Left hindlimb (tissue), 1 donor: ENCODE results near the gene FBXO28.

Source experiments
- DNase-seq: peaks from one replicate; pipeline ENCODE4 v3.0.0-alpha.2; 2018

The FBXO28 gene

GRCh38 chr1:224096773-224097172, 17.1 kb upstream of the FBXO28 start:
- no peak for DNase-seq

- DNase-seq, result no peak
These were observed 15.9 kb upstream of the FBXO28 start for GRCh38 chr1:224098007-224098406.

GRCh38 chr1:224106568-224107281, 7.2 kb upstream of the FBXO28 start:
- no peak for DNase-seq

GRCh38 chr1:224107282-224107625, 6.7 kb upstream of the FBXO28 start:
- DNase-seq, result no peak

GRCh38 chr1:224108991-224109390, 4.9 kb upstream of the FBXO28 start:
- DNase-seq, result no peak

GRCh38 chr1:224109981-224110380, 3.9 kb upstream of the FBXO28 start:
- DNase-seq, result no peak

- DNase-seq, result no peak
These were observed 906 bp upstream of the FBXO28 start for GRCh38 chr1:224113005-224113404.

GRCh38 chr1:224113545-224113917, 380 bp upstream of the FBXO28 start:
- no peak for DNase-seq

GRCh38 chr1:224114787-224115175, 870 bp downstream of the FBXO28 start:
- no peak for DNase-seq

GRCh38 chr1:224116131-224116530, 2.2 kb downstream of the FBXO28 start:
- DNase-seq, result no peak

- no peak for DNase-seq
These were observed 4.8 kb downstream of the FBXO28 start for GRCh38 chr1:224118688-224119087.

GRCh38 chr1:224123136-224123535, 9.2 kb downstream of the FBXO28 start:
- no peak for DNase-seq

- DNase-seq, result no peak
These were observed 10.3 kb downstream of the FBXO28 start for GRCh38 chr1:224124220-224124619.

GRCh38 chr1:224127925-224128819, 14.3 kb downstream of the FBXO28 start:
- no peak for DNase-seq

GRCh38 chr1:224131253-224131652, 17.3 kb downstream of the FBXO28 start:
- no peak for DNase-seq

GRCh38 chr1:224132901-224133300, 19.0 kb downstream of the FBXO28 start:
- no peak for DNase-seq

- DNase-seq, result no peak
These were observed 19.9 kb downstream of the FBXO28 start for GRCh38 chr1:224133741-224134299.

GRCh38 chr1:224137518-224137917, 23.6 kb downstream of the FBXO28 start:
- DNase-seq, result no peak

GRCh38 chr1:224138198-224138597, 24.3 kb downstream of the FBXO28 start:
- DNase-seq, result no peak

- no peak for DNase-seq
These were observed 27.8 kb downstream of the FBXO28 start for GRCh38 chr1:224141693-224142092.

- no peak for DNase-seq
These were observed 35.8 kb downstream of the FBXO28 start for GRCh38 chr1:224149709-224150108.

GRCh38 chr1:224151117-224151516, 37.2 kb downstream of the FBXO28 start:
- no peak for DNase-seq

- no peak for DNase-seq
These were observed 43.4 kb downstream of the FBXO28 start for GRCh38 chr1:224157316-224157715.

- DNase-seq, result no peak
These were observed 45.6 kb downstream of the FBXO28 start for GRCh38 chr1:224159541-224159940.
